GM15510 (cell line): ENCODE measurements around the gene B3GNT2.

Experiments
- POLR2A ChIP-seq: IDR thresholded peaks from 3 replicates; pipeline ENCODE4 v1.6.1; 2011; ENCODE audit warnings: borderline replicate concordance; ENCODE audit not compliant: insufficient read length; ENCODE audit errors: extremely low read depth

Gene B3GNT2

DNA sequence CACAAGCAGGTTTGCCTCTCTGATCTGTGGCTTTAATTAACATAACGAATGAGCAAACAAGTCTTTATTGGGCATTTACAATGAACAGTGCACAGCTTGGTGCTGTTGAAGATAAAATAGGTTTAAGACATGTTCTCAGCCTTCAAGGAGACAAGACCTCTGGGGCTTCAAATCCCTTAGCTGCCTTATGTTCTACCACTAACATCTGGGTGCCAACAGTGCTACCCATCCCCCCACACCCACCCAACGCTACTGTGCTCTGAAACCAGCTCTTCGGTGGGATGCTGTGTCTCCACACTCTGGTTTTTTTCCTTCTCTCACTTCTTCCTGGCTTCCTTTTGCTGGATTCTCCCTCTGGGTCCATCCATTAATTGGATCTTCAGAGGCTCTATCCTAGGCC, 14.1 kb upstream of the B3GNT2 start:
- no peak for TF ChIP-seq POLR2A

GRCh38 chr2:62184512-62185230, 11.2 kb upstream of the B3GNT2 start:
- no peak for TF ChIP-seq POLR2A

GRCh38 chr2:62185475-62186155, 10.3 kb upstream of the B3GNT2 start:
- TF ChIP-seq POLR2A: no peak

- TF ChIP-seq POLR2A: no peak
These were observed 9.6 kb upstream of the B3GNT2 start for GRCh38 chr2:62186156-62186905.

DNA sequence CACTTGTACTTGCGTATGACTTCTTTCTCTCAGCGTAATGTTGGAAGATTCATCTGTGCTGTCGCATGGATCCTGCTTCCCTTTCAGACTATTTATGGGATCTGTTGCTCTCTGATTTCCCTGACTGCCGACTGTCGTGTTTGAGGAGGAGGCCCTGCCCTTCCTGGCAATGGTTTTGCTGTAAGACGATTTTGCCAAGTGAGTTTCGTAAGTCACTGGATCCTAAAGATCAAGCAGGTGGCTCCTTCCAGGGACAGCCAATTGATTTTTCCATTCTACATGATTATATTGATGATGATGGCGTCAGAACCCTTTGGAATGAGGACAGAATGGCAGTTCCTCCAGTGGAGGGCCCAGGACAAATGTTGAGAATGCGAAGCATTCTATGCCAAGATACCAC, 8.7 kb upstream of the B3GNT2 start:
- no peak for TF ChIP-seq POLR2A

DNA sequence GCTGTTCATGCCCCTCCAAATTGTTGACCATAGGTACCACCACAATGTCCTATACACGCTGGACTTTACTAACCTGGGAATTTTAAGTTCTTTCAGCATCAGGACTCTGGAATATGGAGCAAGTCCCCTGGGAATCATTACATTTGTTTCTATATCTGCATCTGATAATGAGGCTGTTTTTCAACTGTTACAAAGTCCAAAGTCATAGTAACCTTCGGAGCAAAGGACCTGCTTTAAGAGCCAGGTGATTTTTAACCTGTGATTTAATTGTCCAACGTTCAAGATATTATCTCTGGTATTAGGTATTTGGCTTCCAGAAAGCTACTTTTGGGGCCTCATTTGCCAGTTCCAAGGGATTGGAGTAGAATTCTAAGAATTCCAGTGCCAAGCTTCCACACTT, 7.5 kb upstream of the B3GNT2 start:
- no peak for TF ChIP-seq POLR2A

DNA sequence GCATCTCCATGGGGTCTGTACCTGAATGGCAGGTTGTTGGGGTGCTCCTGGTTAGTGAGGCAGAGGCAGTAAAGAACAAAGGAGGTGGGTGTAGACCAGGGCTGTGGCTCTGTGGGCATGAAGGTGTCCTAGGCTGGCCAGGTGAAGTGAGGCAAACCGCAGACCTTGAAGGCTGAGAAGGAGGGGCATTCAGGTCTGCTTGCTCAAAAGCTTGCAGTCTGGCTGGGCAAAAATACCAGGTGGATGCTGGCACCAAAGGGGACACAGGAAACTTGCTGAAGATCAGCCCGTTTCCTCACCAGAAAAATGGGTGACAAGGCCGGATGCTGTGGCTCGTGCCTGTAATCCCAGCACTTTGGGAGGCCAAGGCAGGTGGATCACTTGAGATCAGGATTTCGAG, 6.7 kb upstream of the B3GNT2 start:
- no peak for TF ChIP-seq POLR2A

- no peak for TF ChIP-seq POLR2A
These were observed 3.1 kb upstream of the B3GNT2 start for GRCh38 chr2:62192811-62193210.

GRCh38 chr2:62194558-62195420, 1.1 kb upstream of the B3GNT2 start:
- TF ChIP-seq POLR2A: no peak

- TF ChIP-seq POLR2A: no peak
These were observed 475 bp downstream of the B3GNT2 start for GRCh38 chr2:62196278-62196901.

GRCh38 chr2:62197011-62197924, 1.4 kb downstream of the B3GNT2 start:
- no peak for TF ChIP-seq POLR2A

DNA sequence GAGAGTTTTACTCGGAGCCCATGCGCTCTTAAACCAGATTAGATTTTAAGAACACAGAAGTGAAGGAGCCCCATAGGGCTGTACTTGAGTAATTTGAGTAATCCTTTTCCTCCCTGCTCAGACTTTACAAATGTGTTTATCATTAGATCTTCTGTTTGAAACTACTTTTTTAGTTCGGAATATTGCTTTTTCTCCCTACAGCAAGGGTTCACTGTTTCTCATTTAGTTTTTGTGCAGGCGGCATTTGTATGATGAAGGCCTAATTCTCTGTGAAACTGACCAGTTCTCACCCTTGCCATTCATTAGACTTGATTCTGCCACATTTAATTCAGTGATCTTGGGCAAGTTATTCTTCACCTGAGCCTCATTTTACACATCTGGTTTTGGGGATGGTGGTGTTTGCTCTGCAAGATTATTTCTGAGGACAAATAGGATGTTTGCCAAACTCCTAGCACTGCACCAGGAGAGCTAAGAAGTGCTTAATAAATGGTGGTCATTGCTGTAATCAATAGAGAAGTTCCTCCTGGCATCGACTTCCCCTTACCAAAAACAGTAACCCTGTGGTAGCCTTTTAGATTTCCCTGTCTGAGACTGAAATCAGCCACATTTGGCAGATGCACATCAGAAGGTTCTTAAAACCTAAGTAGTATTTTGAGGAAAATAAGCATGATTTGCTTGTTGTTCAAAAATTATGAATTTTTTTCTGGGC, 2.2 kb downstream of the B3GNT2 start:
- no peak for TF ChIP-seq POLR2A

DNA sequence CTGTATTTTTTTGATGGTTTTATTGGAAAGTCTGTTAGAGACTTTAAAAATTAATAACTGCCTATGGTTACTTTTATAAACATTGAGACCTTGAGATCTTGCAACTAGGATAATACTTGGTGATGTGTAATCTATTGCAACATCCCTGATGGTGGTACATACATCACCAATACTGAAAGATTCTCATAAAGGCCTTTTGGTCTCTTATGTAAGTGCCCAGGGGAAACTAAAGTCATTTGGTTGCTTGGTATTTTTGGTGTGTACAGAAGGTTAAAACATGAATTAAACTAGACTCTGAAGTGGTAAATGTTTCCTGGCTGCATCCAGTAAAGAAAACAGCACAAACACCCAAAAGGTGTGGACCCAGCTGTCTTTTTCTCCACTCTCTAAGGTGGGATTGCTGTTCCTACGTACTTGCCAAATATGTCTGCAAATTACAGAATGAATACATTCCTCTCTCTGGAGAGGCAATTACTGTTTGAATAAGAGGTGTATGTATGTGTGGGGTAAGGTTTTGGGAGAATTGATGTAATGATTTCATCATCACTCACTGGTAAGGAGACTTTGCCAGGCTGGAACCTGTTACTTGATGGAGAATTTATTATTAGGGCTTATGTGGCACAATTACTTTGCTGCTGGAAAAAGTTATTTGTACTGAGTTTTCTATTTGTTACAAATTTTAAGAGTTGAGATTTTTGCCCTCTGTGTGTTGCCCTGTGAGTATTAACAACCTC, 3.6 kb downstream of the B3GNT2 start:
- TF ChIP-seq POLR2A: no peak
